Neural progenitor cell (in vitro differentiated cells): ENCODE results near the gene RBKS.

ENCODE experiments used
- EZH2 ChIP-seq: fragments of 200-600 bp; sonication (generic); IDR thresholded peaks from 2 replicates; pipeline ENCODE4 v1.6.1; 2017; ENCODE audit warnings: antibody characterized with exemption, mild to moderate bottlenecking, moderate library complexity
- EZH2phosphoT487 ChIP-seq: fragments of 200-600 bp; sonication (generic); IDR thresholded peaks from 2 replicates; pipeline ENCODE4 v1.6.1; 2017; ENCODE audit warnings: antibody characterized with exemption
- TF ChIP-seq, protein P1 (sequence below): fragments of 200-600 bp; sonication (generic); IDR thresholded peaks from 2 replicates; pipeline ENCODE4 v1.5.1; 2017; ENCODE audit warnings: antibody characterized with exemption, mild to moderate bottlenecking

DNA sequence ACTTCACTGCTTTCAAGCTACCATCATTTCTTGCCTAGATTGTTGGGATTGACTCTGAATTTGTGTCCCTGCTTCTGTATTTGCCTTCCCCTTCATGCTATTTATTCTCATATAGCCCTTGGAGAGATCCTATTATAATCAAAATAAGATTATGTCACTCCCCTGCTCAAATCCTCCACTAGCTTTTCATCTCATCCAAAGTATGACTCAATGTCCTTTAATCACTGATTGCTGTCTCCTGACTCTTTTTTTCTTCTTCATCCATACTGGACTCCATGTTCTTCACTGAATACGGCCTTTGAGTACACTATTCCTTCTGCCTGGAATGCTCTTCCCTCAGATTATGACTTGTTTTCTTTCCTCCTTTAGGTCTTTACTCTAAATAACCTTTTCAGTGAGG is 5.0 kb downstream of the RBKS start:
- TF ChIP-seq, protein P1, sequence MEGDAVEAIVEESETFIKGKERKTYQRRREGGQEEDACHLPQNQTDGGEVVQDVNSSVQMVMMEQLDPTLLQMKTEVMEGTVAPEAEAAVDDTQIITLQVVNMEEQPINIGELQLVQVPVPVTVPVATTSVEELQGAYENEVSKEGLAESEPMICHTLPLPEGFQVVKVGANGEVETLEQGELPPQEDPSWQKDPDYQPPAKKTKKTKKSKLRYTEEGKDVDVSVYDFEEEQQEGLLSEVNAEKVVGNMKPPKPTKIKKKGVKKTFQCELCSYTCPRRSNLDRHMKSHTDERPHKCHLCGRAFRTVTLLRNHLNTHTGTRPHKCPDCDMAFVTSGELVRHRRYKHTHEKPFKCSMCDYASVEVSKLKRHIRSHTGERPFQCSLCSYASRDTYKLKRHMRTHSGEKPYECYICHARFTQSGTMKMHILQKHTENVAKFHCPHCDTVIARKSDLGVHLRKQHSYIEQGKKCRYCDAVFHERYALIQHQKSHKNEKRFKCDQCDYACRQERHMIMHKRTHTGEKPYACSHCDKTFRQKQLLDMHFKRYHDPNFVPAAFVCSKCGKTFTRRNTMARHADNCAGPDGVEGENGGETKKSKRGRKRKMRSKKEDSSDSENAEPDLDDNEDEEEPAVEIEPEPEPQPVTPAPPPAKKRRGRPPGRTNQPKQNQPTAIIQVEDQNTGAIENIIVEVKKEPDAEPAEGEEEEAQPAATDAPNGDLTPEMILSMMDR: no peak
- TF ChIP-seq EZH2 (no peak), EZH2phosphoT487 (no peak)
